NCI-H2107 (cell line): Measurements from ENCODE around the gene AXL.
A peak's percentile ranks its signal among the peaks of the same experiment; 100 is the strongest.

Experiments used
- DNase-seq: peaks from one replicate; lab custom pipeline; 2025; lab: John Stamatoyannopoulos, UW

Gene AXL

GRCh38 chr19:41308450-41309179, 89.6 kb downstream of the AXL start:
- DNase-seq, result peak; percentile 68

DNA sequence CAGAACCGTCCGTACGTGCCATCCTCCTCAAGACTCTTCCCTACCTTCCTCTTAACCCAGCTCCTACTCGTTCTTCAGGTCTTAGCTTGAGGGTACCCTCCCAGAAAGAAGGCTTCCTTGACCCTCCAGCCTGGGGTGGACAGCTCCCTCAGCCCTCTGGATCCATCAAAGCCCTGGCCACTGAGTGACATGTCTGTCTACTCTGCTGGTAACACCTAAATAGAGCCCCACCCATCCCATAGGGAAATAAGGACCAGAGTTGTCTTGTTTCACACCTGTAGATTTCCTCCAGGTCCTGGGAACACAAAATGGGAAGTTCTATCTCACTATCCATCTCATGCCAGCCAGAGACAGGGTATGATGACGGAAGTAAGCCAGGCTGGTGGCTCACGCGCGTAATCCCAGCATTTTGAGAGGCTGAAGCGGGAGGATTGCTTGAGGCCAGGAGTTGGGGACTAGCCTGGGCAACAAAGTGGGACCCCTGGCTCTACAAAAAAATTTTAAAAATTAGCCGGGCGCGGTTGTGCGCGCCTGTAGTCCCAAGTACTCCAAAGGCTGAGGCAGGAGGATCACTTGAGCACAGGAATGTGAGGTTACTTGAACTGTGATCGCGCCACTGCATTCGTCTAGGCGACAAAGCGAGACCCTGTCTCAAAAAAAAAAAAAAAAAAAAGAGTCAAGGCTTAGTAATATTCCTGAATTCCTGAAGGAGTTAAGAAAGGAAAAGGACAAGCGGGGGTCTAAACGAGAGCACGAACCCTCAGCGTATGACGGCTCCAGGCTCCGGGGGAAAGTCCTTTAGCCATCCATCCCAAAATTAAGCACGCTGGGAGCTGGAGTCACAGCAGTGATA, 90.4 kb downstream of the AXL start:
- DNase-seq, result no peak

DNA sequence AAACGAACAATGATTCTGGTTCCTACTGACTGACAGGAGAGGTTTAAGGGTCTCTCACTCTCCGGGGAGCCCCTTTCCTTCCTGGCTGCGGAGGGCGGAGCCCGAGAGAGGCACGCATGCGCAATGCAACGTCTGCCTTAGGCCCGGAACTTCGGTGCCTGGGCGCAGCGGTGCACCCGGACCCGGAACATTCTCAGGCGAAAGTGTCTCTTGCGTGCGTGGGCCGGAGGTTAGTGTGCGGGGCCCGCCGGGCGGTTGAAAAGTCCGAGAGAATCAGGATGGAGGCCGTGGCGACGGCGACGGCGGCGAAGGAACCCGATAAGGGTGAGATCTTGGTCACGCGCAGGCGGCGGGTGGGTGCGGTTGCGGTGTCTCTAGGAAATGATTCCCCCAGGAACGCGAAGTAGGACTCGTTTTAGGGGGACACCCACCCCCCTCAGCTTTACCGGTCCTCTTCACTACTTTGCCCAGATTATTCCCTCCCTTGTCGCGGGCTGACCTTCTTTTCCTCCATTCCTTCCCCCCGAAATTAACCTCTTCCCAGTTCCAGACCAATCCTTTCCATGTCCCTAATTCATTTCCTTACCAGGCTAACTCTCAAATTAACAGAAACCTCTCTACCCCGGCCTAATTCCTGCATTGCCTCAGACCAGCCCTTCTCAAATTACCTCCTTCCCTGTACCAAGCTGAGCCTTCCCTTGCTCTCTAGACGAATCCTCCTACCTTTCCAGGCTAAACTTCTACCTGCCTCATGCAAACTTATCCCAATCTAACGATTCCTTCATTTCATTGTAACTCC, 91.2 kb downstream of the AXL start, which contains the start of gene CCDC97:
Gene CCDC97 (plus strand): TSS at position 140 of the 799 bp plus-strand sequence. CDS start 139 bp downstream, at position 279.
- peak; percentile 77 for DNase-seq

GRCh38 chr19:41311072-41311471, 92.0 kb downstream of the AXL start:
- DNase-seq, result no peak
